Kidney (tissue), 14 donors: Measurements from ENCODE around the gene ARNT2. TPM values are rescaled to one million over a fixed set of nuclear protein-coding genes. Genes with fewer than 3 reads are reported as not detected.

Source experiments
- DNase-seq, 5 donors: peaks; one replicate each; pipeline ENCODE4 v3.0.0-alpha.2; 2013 to 2020
- FAIRE-seq: peaks from 2 replicates; lab custom pipeline; 2012; peaks lifted over from hg19 to GRCh38; lab: Jason Lieb, UNC
- H3K27ac ChIP-seq, 2 donors: one replicate each; pipeline ENCODE4 v1.7.0; 2013; ENCODE audit warnings: low read depth in 2 of 2, low read length in 2 of 2, inconsistent platforms in 1 of 2
- H3K27me3 ChIP-seq: one replicate; pipeline ENCODE4 v1.7.1; 2013; ENCODE audit warnings: low read length, inconsistent platforms; ENCODE audit not compliant: control insufficient read depth, insufficient read depth
- H3K36me3 ChIP-seq, 3 donors: one replicate each; pipeline versions ENCODE4 v1.7.0 to v1.7.1; 2013; ENCODE audit warnings: low read length in 3 of 3, control low read depth in 1 of 3, inconsistent platforms in 1 of 3; ENCODE audit not compliant: insufficient read depth in 3 of 3, control insufficient read depth in 2 of 3
- H3K4me1 ChIP-seq, 3 donors: one replicate each; pipeline versions ENCODE4 v1.7.0 to v1.7.1; 2013; ENCODE audit warnings: low read length in 3 of 3, inconsistent platforms in 1 of 3, low read depth in 1 of 3; ENCODE audit not compliant: control insufficient read depth in 2 of 3, insufficient read depth in 2 of 3
- H3K4me3 ChIP-seq, 3 donors: one replicate each; pipeline versions ENCODE4 v1.7.0 to v1.8.1; 2013; ENCODE audit warnings: low read length in 3 of 3, control low read depth in 1 of 3, inconsistent platforms in 1 of 3
- H3K9ac ChIP-seq, 3 donors: one replicate each; pipeline versions ENCODE4 v1.7.0 to v1.7.1; 2013; ENCODE audit warnings: low read length in 3 of 3, control low read depth in 1 of 3, inconsistent platforms in 1 of 3
- H3K9me3 ChIP-seq, 3 donors: one replicate each; pipeline versions ENCODE4 v1.7.0 to v1.7.1; 2013; ENCODE audit warnings: low read length in 3 of 3, control low read depth in 1 of 3, inconsistent platforms in 1 of 3; ENCODE audit not compliant: control insufficient read depth in 2 of 3, insufficient read depth in 1 of 3
- CTCF ChIP-seq: IDR thresholded peaks from 3 replicates; pipeline ENCODE4 v1.5.1; 2012; ENCODE audit warnings: mild to moderate bottlenecking, moderate library complexity, borderline replicate concordance; ENCODE audit not compliant: insufficient read depth; ENCODE audit errors: extremely low read depth
- intact Hi-C: fragments of 100-400 bp; cut with DNase I; formaldehyde crosslinking; loops from one replicate; pipeline ENCODE4 v1.11.1; 2022
- polyA plus RNA-seq: library from polyadenylated mRNA; stranded (reverse); fragments of 350-450 nt; fragmentation: Illumina TruSeq; extraction: RNeasy Lipid Tissue Mini Kit (QIAGEN cat#74804); gene quantifications from one replicate; pipeline ENCODE4 v1.2.3, GENCODE V29; 2014; ENCODE audit warnings: low read depth, low replicate concordance; ENCODE audit not compliant: insufficient read depth
- total RNA-seq: library from RNA; stranded (reverse); fragmentation: NEBNext Ultra II Directional; extraction: Animal tissue kit (Norgen Biotek cat#: 25700); gene quantifications from one replicate; pipeline ENCODE4 v1.2.1, GENCODE V29; 2021
- donor health status: control.
- donor health status: control.
- donor health status: control.
- donor health status: control.
- donor health status: control.
- donor health status: DM: yes; HTN: yes; CAD: no.
- donor health status: Normal renal cell carcinoma (clear cell type).

Gene ARNT2
- total and polyA plus RNA-seq, 2 donors from 2014 or later: 12.2 to 38.2 TPM

- H3K27ac ChIP-seq: no peak overlapping the region
- H3K4me3 ChIP-seq: no peak overlapping the region
- H3K4me1 ChIP-seq: peaks cover 0 to 6% (median 3%) of the 10 kb centered on the region in 3 donors
- no peak overlapping the region for H3K9ac ChIP-seq
- H3K27me3 ChIP-seq: no peaks in the 10 kb centered on the region
- DNase-seq (no peak), FAIRE-seq (no peak)
- no peaks in the 10 kb centered on the region for H3K36me3 ChIP-seq
- no peaks in the 10 kb centered on the region for H3K9me3 ChIP-seq
- TF ChIP-seq CTCF: no peak
- intact Hi-C loops: loop anchor here (10.0 kb wide), 1 partner anchor 506 kb away; no protein-coding TSS in a partner anchor
These were observed 54.4 kb downstream of the ARNT2 start for GRCh38 chr15:80458580-80458979.

GRCh38 chr15:80459380-80459779 lies 55.2 kb downstream of the ARNT2 start:
- FAIRE-seq (no peak), DNase-seq (no peak)
- TF ChIP-seq CTCF: no peak
- Histone ChIP-seq H3K27me3 (no peaks in the 10 kb centered on the region), H3K9me3 (no peaks in the 10 kb centered on the region), H3K4me3 (no peak overlapping the region), H3K9ac (no peak overlapping the region), H3K4me1 (peaks cover 0 to 6% (median 3%) of the 10 kb centered on the region in 3 donors), H3K27ac (no peak overlapping the region), H3K36me3 (no peaks in the 10 kb centered on the region)
- intact Hi-C loops: loop anchor here (10.0 kb wide), 1 partner anchor 505 kb away; no protein-coding TSS in a partner anchor

- Histone ChIP-seq H3K4me1 (peaks cover 0 to 6% (median 3%) of the 10 kb centered on the region in 3 donors), H3K36me3 (no peaks in the 10 kb centered on the region), H3K9me3 (no peaks in the 10 kb centered on the region), H3K4me3 (no peak overlapping the region), H3K9ac (no peak overlapping the region), H3K27me3 (no peaks in the 10 kb centered on the region), H3K27ac (no peak overlapping the region)
- no peak for DNase-seq
- no peak for TF ChIP-seq CTCF
- intact Hi-C loops: loop anchor here (10.0 kb wide), 2 partner anchors 105 to 505 kb away; no protein-coding TSS in a partner anchor
- no peak for FAIRE-seq
These were observed 55.6 kb downstream of the ARNT2 start for GRCh38 chr15:80459818-80460217.
